HS-27A (cell line): ENCODE results near the gene STK10.

Source experiments
- DNase-seq: peaks from one replicate; pipeline ENCODE4 v3.0.0-alpha.2; 2012; ENCODE audit warnings: low read depth, missing footprints

STK10 gene

DNA sequence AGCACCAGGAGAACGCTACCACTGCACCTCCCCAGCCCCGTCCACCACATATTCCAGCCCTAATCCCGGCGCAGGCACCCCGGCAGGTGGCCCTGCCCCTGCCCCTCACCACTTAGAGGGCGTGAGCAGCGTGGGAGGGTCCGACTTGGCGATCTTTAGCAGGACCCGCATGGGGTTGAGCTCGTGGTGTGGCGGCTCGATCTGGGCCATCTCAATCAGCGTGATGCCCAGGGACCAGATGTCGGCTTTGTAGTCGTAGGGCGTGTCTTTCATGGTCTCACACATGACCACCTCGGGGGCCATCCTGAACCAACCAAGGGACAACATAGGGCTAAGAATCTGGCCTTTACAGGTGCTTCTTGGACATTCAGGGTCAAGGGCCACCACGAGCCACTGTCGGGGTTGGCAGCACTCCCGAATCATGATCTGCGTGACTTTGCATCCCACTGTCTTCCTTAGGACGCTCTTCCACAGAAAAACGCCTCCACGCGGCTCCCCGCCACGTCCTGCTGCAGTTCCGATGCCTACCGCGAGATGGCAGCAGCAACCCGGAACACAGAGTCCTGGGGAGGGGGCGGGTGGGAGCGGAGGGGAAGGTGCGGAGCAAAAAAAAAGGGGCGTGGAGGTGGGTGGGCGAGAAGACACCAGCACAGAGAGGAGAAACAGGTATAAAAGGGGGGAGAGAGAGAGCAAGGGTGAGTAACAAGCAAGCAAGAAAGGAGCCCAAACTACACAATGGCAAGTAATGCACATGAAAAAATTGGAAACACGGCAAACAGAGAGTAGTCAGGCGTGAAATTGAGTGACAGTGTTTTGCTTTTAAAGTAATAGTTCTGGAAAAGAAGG is 81.3 kb downstream of the STK10 start:
- no peak for DNase-seq

- DNase-seq, result no peak
Observed at GRCh38 chr5:172105811-172106210, 82.2 kb downstream of the STK10 start.

- DNase-seq, result no peak
Observed at GRCh38 chr5:172104801-172105701, 83.0 kb downstream of the STK10 start.

DNA sequence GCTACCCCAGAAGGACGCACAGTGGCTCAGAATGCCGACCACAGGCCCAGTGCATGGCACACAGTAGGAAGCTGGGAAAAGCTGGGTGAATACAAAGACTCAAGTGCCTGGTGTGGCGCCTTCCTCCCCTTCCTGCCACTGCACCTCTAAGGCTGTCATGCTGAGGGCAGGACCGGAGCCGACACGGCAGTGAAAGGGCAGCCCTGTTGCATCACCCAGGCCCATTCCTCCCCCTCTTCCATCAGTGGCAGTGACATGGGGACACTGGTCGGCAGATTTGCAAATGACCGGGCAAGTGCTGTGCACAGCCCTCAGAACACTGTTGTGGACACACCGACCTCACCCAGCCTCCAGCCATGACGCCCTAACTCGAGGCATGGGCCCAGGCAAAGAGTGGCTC is 84.0 kb downstream of the STK10 start:
- no peak for DNase-seq

GRCh38 chr5:172102913-172103626 is 85.0 kb downstream of the STK10 start:
- peak; percentile 63 for DNase-seq

DNA sequence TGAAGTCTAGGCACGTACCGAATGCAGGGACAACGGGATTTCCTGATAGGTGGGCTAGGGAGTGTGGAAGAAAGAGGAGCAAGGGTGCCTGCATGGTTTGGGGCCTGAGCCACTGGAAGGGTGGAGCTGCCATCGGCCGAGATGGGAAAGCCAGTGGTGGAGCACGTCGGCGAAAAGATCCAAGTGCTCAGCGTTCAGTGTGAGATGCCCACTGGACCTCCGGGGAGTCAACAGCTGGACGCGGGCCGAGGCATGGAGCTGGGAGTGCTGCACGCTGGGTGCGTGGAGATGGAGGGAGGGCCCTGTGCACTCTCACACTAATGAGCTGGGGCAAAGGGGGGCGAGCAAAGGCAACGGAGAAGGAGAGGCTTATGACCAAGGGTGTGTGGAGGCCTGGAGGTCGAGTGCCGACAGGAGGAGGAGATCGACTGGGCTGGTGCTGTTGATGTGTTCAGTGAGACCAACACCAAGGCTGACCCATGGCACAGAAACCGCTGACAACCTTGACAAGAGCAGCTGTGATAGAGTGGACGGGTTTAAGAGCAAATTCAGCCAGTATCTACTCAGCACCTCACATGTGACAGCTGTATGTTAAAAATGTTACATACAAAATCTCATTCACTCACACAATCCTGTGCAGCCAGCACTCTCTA is 85.7 kb downstream of the STK10 start:
- no peak for DNase-seq

DNA sequence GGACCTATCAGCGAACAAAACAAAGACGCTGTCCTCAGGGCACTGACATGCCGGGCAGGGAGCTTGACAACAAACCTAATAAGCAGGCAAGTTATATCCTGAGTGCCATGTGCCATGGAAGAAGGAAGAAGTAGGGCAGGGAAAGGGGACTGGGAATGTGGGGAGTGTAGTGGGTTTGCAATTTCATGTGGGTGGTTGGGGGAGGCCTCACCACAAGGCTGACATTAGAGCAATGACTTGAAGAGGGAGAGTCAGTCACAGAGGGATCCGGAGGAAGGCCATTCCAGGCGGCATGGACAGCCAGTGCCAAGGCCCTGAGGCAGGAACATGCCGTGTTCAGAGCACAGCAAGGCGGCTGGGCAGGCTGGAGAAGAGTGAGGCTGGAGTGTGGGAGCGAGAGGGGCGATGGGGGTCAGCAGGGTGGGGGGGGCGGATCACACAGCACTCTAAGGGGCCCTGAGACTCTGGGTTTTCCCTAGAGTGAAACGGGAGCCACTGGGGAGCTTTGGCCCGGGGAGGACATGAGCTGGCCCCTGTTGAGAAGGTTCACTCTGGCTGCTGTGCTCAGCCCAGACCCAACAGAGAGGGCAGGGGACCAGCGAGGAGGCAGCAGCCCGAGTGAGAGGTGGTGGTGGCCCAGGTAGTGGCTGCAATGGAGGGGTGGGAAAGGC is 86.3 kb downstream of the STK10 start:
- no peak for DNase-seq

DNA sequence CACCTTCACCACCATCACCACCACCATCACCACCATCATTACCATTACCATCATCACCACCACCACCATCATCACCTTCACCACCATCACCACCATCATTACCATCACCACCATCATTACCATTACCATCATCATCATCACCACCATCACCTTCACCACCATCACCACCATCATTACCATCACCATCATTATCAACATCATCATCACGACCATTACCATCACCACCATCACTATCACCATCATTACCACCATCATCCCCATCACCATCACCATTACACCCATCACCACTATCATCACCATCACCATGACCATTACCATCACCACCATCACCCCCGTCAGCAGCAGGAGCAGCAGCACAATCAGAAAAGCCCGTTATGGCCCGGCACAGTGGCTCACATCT is 89.1 kb downstream of the STK10 start:
- DNase-seq, result no peak

DNA sequence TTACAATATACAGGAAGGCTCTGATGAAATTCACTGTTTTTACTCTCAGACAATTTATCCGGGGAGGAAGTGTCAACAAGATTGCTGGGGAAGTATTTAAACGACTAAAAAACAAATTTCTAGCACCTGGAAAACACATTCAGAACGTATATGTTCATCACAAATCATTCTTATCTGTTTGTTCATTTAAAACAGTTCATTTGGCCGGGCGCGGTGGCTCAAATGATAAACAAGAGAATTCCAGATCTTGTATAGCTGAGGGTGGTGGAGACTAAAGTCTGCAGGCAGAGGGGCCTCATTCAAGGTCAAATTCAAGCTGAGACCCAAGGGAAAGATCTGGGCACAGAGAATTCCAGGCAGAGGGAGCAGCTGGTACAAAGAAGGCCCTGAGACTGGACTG is 90.0 kb downstream of the STK10 start:
- DNase-seq, result no peak

DNA sequence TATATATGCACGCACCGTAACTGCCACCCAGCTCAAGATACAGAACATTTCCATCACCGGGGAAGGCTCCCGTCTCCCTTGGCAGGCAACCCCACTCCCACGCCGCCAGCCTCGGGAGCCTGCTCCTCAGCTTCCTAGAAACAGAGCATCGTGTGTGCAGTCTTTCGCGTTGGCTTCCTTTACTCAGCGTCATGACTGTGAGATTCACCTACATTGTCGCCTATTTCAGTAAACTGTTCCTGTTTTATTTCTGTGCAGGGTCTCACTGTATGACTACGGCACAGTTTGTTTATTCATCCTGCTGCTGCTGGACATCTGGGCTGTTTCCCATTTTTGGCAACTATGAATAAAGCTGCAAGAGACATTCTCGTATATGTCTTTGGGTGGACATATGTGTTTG is 90.7 kb downstream of the STK10 start:
- DNase-seq, result no peak

DNA sequence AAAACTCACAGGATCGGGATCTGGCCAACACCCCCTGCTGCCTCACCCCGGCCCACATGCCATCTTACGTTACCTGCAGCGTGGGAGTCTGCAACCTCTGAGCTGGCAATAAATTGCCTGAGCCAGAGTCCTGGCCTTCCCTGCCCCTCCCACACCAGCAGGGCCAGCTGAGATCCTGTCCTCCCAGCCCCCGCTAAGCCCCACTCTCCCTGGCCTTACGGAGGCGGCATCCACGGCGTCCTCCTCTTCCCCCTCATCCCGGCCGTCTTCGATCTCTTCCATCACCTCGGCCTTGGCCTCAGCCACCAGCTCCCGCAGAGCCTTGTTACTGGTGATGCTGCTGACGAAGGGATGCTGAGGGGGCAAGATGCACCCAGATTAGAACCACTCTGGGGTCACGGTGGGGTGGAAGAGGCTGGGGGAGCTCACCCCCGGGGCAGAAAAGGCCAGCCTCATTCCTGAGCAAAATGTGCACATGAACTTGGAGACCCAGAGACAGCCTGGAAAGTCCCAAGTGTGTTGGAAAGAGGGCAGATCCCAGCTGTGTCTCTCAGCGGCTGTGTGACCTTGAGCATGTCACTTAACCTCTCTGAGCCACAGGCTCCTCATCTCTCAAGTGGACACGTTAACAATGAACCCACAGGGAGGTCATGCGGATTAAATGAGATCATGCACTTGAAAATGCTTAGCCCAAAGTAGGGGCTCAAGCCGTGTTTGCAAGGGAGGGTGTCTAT is 91.7 kb downstream of the STK10 start:
- DNase-seq, result no peak

GRCh38 chr5:172095368-172096206 is 92.4 kb downstream of the STK10 start:
- DNase-seq, result no peak

- DNase-seq, result no peak
Observed at GRCh38 chr5:172093965-172094364, 94.1 kb downstream of the STK10 start.

GRCh38 chr5:172093559-172093958 is 94.5 kb downstream of the STK10 start:
- no peak for DNase-seq

- DNase-seq, result no peak
Observed at GRCh38 chr5:172091956-172092732, 95.9 kb downstream of the STK10 start.

- no peak for DNase-seq
Observed at GRCh38 chr5:172090976-172091547, 97.0 kb downstream of the STK10 start.

DNA sequence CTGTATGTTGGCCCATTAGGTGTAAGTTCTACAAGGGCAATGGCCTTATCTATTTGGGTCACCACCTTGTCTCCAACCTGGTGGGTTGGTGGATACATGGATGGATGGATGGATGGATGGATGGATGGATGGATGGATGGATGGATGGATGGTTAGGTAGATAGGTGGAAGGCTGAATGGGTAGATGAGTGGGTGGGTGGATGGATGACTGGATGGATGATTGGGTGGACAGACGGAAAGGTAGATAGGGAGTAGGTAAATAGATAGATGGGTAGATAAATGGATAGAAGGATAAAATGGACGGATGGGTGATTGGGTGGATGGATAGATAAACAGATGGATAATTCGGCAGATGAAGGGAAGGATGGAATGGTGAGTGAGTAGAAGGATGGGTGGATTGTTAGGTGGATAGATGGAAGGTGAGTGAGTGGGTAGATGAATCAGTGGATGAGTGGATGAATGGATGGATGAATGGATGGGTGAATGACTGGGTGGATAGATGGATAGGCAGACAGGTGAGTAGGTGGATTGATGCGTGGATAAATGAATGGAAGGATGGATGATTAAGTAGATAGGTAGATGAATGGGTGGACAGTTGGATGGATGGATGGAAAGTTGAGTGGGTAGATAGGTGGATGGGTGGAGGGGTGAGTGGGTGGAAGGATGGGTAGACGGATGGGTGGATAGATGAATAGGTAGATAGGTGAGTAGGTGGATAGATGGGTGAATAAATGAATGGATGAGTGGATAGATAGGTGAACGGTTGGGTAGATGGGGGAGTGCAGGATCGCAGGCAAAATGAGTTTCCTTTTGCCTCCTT is 98.5 kb downstream of the STK10 start:
- no peak for DNase-seq

DNA sequence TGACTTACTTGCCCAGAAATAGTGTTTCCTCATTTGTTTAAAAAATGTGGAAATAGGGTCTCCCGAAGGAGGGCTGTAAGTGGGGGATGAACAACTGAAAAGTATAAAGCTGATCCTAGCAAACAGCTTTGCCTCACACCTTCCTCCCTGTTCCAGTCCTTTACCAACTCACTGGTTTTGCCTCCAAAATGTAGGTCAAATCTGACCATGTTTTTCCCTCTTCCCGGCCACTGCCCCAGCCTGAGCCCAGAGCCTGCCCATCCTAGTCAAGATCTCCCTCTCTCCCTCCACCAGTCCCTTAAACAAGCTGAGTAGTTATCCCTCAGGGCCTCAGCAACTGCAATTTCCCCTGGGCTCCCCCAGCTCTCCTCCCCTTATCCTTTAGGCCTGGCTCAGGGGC is 99.2 kb downstream of the STK10 start:
- DNase-seq, result no peak
